ENCODE results near the gene YPEL5. TPM values are rescaled to one million over a fixed set of nuclear protein-coding genes. Genes with fewer than 3 reads are reported as not detected.

The YPEL5 gene
- total and polyA plus RNA-seq, 10 of the 15 experiments (the other 5 are each of a cell fraction or from before 2014, with no cell fraction given) = 18.8 to 47.3 (median 21.7) TPM

DNA sequence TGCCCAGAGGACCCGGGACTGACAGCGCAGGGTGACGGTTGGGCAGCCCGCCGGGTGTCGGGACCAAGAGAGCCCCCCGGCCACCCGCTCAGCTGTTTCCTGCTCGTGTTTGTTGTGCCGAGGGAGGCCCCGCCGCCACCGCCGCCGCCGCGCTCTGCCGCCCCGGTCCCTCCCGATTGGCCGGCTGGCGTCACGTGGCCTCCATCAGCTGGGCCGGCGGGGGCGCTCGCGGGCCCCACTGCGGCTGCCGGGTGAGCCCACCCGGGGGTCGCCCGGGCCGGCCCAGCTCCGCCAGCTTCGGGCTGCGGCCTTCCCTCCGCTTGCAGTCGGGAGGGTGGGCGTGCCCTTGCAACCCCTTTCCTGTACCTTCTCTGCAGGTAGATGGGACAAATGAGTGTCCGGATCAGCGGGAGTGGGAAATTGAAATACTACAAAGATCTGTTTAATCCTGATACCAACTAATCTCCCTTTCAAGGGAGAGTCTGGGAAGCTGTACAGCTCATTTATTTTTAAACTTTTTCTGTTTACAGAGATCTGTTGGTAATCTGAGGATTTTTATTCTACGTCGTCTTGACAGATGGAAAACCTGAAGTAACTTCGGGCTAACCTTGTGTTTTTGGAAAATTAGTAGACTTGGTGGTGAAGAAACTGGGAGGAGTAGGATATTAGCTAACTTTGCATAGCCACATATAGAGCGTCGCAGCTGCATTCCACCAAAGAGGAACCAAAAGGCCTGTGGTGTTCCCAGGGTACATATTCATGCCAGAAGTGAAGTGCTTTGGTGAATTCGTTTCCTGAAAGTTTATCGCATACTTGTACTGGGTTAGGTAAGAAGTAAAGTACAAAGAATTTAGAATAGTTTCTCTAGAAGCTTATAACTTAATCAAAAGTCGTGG lies 1.2 kb downstream of the YPEL5 start (continued):
- TF ChIP-seq, protein P1, sequence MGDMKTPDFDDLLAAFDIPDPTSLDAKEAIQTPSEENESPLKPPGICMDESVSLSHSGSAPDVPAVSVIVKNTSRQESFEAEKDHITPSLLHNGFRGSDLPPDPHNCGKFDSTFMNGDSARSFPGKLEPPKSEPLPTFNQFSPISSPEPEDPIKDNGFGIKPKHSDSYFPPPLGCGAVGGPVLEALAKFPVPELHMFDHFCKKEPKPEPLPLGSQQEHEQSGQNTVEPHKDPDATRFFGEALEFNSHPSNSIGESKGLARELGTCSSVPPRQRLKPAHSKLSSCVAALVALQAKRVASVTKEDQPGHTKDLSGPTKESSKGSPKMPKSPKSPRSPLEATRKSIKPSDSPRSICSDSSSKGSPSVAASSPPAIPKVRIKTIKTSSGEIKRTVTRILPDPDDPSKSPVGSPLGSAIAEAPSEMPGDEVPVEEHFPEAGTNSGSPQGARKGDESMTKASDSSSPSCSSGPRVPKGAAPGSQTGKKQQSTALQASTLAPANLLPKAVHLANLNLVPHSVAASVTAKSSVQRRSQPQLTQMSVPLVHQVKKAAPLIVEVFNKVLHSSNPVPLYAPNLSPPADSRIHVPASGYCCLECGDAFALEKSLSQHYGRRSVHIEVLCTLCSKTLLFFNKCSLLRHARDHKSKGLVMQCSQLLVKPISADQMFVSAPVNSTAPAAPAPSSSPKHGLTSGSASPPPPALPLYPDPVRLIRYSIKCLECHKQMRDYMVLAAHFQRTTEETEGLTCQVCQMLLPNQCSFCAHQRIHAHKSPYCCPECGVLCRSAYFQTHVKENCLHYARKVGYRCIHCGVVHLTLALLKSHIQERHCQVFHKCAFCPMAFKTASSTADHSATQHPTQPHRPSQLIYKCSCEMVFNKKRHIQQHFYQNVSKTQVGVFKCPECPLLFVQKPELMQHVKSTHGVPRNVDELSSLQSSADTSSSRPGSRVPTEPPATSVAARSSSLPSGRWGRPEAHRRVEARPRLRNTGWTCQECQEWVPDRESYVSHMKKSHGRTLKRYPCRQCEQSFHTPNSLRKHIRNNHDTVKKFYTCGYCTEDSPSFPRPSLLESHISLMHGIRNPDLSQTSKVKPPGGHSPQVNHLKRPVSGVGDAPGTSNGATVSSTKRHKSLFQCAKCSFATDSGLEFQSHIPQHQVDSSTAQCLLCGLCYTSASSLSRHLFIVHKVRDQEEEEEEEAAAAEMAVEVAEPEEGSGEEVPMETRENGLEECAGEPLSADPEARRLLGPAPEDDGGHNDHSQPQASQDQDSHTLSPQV (IDR thresholded peaks at IDR 0.05) = 0 out of 2 replicates have a peak, but pooled peaks have one; percentile 35
- TF ChIP-seq MYB (IDR thresholded peaks at IDR 0.05; ENCODE audit: borderline replicate concordance, low read depth, low read length) = no peak
- TF ChIP-seq SIN3A (IDR thresholded peaks at IDR 0.05; ENCODE audit: low read depth, low read length) = peak; percentile 70; the same call in 1 of the 2 replicates
- TF ChIP-seq, protein P2, sequence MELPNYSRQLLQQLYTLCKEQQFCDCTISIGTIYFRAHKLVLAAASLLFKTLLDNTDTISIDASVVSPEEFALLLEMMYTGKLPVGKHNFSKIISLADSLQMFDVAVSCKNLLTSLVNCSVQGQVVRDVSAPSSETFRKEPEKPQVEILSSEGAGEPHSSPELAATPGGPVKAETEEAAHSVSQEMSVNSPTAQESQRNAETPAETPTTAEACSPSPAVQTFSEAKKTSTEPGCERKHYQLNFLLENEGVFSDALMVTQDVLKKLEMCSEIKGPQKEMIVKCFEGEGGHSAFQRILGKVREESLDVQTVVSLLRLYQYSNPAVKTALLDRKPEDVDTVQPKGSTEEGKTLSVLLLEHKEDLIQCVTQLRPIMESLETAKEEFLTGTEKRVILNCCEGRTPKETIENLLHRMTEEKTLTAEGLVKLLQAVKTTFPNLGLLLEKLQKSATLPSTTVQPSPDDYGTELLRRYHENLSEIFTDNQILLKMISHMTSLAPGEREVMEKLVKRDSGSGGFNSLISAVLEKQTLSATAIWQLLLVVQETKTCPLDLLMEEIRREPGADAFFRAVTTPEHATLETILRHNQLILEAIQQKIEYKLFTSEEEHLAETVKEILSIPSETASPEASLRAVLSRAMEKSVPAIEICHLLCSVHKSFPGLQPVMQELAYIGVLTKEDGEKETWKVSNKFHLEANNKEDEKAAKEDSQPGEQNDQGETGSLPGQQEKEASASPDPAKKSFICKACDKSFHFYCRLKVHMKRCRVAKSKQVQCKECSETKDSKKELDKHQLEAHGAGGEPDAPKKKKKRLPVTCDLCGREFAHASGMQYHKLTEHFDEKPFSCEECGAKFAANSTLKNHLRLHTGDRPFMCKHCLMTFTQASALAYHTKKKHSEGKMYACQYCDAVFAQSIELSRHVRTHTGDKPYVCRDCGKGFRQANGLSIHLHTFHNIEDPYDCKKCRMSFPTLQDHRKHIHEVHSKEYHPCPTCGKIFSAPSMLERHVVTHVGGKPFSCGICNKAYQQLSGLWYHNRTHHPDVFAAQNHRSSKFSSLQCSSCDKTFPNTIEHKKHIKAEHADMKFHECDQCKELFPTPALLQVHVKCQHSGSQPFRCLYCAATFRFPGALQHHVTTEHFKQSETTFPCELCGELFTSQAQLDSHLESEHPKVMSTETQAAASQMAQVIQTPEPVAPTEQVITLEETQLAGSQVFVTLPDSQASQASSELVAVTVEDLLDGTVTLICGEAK (IDR thresholded peaks at IDR 0.05; ENCODE audit: borderline replicate concordance) = no peak
- TF ChIP-seq TBL1XR1 (IDR thresholded peaks at IDR 0.05; ENCODE audit: low read depth, low read length) = no peak
- no peak for TF ChIP-seq MEF2A (IDR thresholded peaks at IDR 0.05; ENCODE audit: insufficient read depth, low read depth, low read length)
- TF ChIP-seq NFXL1 (IDR thresholded peaks at IDR 0.05; ENCODE audit: borderline replicate concordance) = no peak
- TF ChIP-seq ASH2L (IDR thresholded peaks at IDR 0.05; ENCODE audit: borderline replicate concordance, low read depth) = no peak
- no peak for TF ChIP-seq MTA2 (IDR thresholded peaks at IDR 0.05; ENCODE audit: low read depth)
- no peak for TF ChIP-seq ZNF622 (IDR thresholded peaks at IDR 0.05)
- no peak for TF ChIP-seq RAD51 (IDR thresholded peaks at IDR 0.05)
- no peak for TF ChIP-seq ZNF384 (IDR thresholded peaks at IDR 0.05; ENCODE audit: borderline replicate concordance, low read depth, low read length)
- TF ChIP-seq, protein P3, sequence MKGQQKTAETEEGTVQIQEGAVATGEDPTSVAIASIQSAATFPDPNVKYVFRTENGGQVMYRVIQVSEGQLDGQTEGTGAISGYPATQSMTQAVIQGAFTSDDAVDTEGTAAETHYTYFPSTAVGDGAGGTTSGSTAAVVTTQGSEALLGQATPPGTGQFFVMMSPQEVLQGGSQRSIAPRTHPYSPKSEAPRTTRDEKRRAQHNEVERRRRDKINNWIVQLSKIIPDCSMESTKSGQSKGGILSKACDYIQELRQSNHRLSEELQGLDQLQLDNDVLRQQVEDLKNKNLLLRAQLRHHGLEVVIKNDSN (IDR thresholded peaks at IDR 0.05; ENCODE audit: borderline replicate concordance, extremely low read length, insufficient read depth, low read depth, low read length) = peak; percentile 98
- 0 out of 2 replicates have a peak, but pooled peaks have one; percentile 38 for TF ChIP-seq TCF3 (IDR thresholded peaks at IDR 0.05; ENCODE audit: borderline replicate concordance, insufficient read depth, low read depth, low read length)
- no peak for TF ChIP-seq NFYA (IDR thresholded peaks at IDR 0.05; ENCODE audit: borderline replicate concordance, low read depth, low read length)
- no peak for TF ChIP-seq YBX1 (IDR thresholded peaks at IDR 0.05)
- TF ChIP-seq TAF1 (IDR thresholded peaks at IDR 0.05; ENCODE audit: borderline replicate concordance, low read depth, low read length) = peak; percentile 66; the same call in 1 of the 2 replicates
- TF ChIP-seq ESRRA (IDR thresholded peaks at IDR 0.05; ENCODE audit: low read length) = no peak
- TF ChIP-seq ZBED1 (IDR thresholded peaks at IDR 0.05; ENCODE audit: borderline replicate concordance) = no peak
- TF ChIP-seq RFX5 (IDR thresholded peaks at IDR 0.05; ENCODE audit: low read depth, low read length) = no peak
- no peak for TF ChIP-seq KAT2A (conservative IDR thresholded peaks at IDR 0.05; ENCODE audit: control insufficient read depth, low read depth, low read length)

Measured in GM12878 (cell line).